ENCODE results near the gene ARMC6.

Gene ARMC6

DNA sequence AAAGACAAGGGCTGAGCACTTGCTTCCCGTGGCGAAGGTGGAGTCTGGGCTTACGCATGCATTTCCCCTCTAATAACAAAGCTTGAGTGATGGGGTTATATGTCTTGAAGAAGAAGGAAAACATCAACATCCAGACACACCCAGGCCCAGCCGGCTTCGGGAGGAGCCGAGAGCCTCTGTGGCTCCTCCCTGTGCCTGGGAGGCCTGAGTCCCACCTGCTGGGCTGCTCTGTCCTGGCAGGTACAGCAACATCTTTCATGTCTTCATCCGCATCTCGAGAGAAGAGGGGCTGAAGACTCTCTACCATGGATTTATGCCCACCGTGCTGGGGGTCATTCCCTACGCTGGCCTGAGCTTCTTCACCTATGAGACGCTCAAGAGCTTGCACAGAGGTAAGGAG, 74.3 kb downstream of the ARMC6 start:
- no peak for DNase-seq (ENCODE audit: low read depth)

All from stimulated activated CD8-positive, alpha-beta memory T cell treated with anti-CD3 and anti-CD28 coated beads, Interleukin-12 subunit alpha, Interleukin-12 subunit beta, amount 100 ng/mL, for 1 hour (primary cell).